NCI-H187 treated with DMSO at 0.1 percent for 48 hours (cell line): ENCODE data around the gene CADM1.

ENCODE experiments used
- DNase-seq: peaks from one replicate; lab custom pipeline; 2025; lab: John Stamatoyannopoulos, UW

Gene CADM1

GRCh38 chr11:115515647-115516395 is 11.6 kb upstream of the CADM1 start:
- DNase-seq = no peak

DNA sequence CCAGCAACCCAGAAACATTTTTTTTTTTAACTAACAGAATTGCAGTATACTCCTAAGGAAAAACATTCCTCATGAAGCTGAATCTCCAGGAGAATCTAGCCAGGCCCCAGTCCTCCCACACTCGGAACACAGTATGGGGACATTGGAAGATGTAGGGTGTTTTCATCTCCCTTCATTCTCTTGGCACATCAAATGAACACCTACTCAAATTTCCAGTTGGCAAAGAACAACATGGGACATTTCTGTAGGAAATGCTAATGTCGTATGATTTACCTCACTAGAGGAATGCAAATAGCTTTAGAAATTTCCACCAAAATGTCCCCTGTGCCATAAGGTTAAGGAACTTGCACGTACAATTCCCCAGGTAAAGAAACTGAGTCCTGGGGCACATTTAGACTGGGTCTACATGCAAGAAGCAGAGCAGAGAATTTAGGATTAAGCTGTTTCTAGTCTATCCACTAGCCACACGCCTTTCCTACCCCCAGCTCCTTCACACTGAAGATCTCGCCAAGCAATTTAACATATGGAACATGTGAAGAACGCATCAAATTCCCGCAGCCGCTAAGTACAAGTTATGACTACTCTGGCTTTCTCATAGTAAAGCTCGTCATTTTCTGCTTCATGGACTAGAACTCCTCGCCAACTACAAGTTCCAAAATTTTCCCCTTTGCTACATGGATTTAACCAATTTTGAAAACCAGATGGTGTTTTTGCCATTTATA is 2.9 kb upstream of the CADM1 start:
- no peak for DNase-seq

- no peak for DNase-seq
These were observed 960 bp upstream of the CADM1 start for GRCh38 chr11:115505175-115505574.

GRCh38 chr11:115503886-115504275 is 334 bp downstream of the CADM1 start:
- DNase-seq = no peak

DNA sequence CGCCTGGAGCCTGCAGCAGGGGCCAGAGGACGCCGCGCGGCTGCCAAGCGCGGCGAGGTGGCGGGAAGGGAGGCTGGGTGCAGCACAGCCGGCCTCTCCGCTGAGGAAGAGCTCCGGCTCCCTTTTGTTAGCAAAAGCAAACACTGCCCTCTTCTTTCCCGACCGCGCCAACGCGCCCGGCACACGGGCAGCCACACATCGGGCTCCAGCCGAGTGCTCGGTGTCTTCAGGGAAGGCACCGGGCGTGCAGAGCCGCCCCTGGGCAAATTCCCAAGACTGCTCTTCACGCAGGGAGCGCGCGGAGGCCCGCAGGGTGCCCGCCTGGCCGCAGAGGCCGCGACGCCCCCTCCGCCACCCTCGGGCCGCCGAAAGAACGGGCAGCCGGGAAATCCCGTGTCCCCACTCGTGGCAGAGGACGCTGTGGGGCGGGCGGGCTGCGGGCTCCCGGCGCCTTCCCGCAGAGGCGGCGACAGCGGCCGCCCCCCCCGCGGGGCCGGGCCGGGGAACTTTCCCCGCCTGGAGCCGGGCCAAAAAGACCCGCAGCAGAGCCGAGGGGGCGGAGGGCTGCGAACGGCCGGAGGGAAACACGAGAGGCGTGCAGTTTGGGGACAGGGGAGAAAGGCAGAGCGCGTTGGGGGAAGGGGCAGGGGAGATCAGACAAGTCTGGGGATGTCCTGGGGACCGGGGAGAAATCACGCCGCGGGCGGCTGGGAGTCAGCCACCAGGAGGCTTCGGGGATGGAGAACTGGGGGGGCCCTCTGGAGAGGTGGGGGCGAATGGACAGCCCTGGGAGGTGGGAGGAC is 931 bp downstream of the CADM1 start:
- no peak for DNase-seq

- DNase-seq = no peak
These were observed 1.6 kb downstream of the CADM1 start for GRCh38 chr11:115502636-115503082.

DNA sequence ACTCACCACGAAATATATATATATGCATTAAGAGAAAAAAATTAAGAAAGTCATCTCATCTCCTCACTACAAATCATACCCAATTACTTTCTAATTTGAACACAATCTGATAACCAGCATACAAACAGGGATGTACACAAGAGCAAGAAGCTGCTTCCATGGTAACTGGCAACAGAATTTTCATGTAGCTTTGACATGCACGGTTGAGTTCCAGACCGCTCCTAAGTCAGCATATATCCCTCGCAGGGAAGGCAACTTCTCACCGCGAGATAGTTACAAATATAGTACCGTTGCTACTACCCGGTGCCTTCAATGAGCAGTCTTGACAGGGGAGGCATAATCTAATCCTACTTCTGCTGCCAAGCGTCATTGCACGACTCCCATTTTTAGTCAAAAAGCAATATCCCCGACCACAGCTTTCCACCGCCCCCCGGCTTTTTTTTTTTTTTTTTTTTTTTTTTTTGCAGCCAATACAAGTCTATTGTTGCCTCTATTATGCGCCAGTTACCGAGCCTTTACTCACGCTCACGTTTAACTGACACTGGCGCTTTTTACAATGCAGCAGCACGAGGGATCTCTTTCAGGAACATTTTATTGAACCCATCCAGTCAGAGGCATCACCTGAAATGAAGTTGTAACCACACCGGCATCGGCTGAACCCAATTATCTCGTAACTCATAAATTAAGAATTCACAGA is 2.2 kb downstream of the CADM1 start:
- no peak for DNase-seq

DNA sequence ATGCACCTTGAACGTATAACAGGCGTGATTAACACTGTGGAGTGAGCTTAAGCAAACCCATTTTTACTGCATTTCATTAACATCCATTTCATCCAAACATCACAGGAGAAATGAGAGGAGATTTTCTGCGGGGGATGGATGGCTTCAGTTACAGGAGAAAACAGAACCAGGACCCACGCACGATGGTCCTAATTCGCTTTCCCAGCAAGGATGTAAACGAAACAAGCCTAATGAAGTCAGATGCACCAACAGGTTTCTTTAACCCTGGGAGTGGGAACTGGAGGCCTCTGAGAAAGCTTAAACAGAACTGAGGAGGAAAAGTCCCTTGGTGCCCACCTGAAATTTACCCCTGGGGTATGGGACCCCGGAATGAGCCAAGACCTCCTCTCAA is 2.7 kb downstream of the CADM1 start:
- DNase-seq = no peak

- DNase-seq = no peak
These were observed 3.4 kb downstream of the CADM1 start for GRCh38 chr11:115500547-115501501.

GRCh38 chr11:115499891-115500290 is 4.3 kb downstream of the CADM1 start:
- DNase-seq = no peak

GRCh38 chr11:115499241-115499799 is 4.9 kb downstream of the CADM1 start:
- no peak for DNase-seq

DNA sequence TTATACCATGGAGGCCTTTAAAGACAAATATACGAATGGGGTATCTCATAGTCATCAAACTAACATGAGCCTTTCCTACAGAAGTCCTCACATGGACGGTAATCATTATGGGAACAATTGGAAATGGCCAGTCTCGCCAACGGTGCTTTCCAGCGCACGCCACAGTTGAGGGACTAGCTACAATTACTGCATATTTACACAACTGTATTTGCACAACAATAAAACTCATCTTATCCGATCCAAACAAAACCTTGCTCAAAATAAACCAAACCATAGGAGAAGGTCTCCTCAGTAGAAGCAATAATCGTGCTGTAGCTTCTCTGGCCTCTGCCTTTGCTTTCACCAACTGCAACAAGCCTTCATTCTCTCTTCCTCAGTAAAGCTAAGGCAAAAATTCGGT is 5.9 kb downstream of the CADM1 start:
- peak; percentile 40 for DNase-seq

DNA sequence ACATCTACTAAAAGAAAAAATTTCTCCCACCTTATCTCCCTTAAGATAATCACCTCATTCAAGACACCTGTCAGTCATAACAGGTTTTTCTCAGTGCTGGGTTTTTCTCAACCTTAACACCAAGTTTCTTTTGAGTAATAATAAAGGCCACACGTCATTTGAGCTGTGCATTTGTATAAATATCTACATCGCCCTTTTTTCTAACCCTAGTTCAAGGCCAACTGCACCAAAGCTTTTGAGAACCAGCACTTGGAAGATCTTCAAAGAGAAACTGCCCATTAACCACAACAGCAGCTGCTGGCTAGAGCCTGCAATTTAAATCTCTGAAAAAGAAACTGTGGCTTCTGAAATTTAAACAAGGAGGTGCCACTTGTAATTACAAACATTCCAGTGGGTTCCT is 6.9 kb downstream of the CADM1 start:
- peak; percentile 16 for DNase-seq

DNA sequence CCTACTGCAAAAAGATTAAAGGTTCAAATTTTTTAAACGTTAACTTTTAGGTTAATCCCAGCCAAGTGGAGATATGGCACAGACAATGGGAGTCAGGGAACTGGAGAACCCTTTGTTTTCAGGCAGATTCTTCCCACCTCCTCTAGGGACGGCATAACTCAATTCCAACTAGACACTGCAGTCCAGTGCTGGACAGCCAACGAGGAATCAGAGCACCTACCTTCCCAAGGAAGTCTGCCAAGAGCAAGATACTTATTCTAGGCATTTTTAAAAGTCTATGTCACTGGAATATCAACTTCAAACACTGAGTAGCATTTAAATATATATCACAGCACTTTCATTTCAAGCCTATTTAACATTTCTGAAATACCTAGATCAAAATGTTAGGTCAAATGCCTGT is 7.3 kb downstream of the CADM1 start:
- DNase-seq = no peak

- no peak for DNase-seq
These were observed 10.3 kb downstream of the CADM1 start for GRCh38 chr11:115493905-115494304.

- DNase-seq = no peak
These were observed 10.7 kb downstream of the CADM1 start for GRCh38 chr11:115493488-115493887.

- DNase-seq = no peak
These were observed 14.7 kb downstream of the CADM1 start for GRCh38 chr11:115489466-115489865.

DNA sequence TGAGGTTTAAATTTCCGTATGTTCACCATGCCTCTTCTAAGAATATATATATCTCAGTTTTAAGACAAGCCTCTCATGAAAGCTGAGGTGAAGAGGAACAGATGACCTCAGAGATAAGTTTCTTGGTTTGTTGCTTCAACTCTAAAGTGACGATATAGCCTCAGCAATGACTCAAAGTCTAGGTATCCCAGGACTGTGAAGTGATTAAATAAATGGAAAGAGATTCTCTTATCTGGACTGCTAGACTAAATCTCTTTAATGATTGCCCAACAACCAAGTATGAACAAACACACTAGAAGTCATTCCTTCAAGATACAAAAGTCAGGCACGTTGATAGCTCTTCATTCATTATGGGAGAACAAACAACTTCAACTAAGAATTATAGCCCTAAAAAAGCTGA is 15.3 kb downstream of the CADM1 start:
- DNase-seq = no peak

GRCh38 chr11:115481528-115481927 is 22.7 kb downstream of the CADM1 start:
- DNase-seq = no peak

GRCh38 chr11:115480611-115481010 is 23.6 kb downstream of the CADM1 start:
- no peak for DNase-seq

DNA sequence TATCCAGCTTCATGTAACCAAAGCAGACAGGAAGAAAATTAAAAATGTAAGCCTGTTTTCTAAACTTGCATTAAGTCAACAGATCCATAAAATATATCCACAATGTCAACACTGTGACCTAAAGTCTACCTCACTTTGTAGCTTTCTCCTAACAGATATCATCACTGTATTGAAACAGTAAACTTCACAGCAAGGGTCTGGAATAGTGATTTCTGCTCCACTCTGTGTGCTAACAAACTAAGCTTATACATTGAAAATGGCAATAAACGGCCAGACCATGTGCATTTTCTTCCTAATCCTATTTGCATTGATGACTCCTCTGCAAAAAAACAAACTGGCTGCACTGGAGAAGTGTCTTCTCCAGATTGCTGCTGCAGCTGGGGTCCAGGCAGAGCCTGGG is 26.8 kb downstream of the CADM1 start:
- DNase-seq = no peak
